HL-60 (cell line): ENCODE data around the gene KSR2.

Experiments used
- GABPA ChIP-seq: IDR thresholded peaks from 2 replicates; pipeline ENCODE4 v1.6.1; 2012; ENCODE audit warnings: low read depth
- POLR2AphosphoS5 ChIP-seq: IDR thresholded peaks from 2 replicates; pipeline ENCODE4 v1.6.1; 2012; ENCODE audit warnings: low read depth
- TF ChIP-seq, protein P1 (sequence below): IDR thresholded peaks from one replicate; pipeline ENCODE4 v1.5.1; 2011; ENCODE audit warnings: low read length, control low read depth, inconsistent platforms; ENCODE audit not compliant: insufficient read depth
- TF ChIP-seq, protein P2 (sequence below): IDR thresholded peaks from 2 replicates; pipeline ENCODE4 v1.6.1; 2012; ENCODE audit warnings: low read depth; ENCODE audit not compliant: insufficient replicate concordance

DNA sequence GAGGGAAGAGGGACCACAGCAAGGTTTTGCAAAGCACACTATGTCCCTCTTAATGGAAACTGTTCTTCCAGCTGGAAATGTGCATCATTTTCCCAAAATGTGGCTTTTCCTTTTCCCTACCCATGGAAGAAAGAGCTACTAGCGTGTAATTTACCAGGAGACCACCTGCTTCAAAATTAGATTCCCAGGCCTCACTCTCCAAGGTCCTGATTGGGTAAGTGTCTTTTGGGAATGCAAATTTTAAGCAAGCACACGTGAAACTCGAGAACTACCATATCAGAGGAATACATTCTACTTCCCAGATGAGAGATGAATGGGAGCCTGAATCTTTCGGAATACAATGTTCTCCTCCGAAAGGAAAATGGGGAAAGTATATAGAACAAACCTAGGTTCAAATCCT is 405.8 kb downstream of the KSR2 start:
- TF ChIP-seq, protein P1, sequence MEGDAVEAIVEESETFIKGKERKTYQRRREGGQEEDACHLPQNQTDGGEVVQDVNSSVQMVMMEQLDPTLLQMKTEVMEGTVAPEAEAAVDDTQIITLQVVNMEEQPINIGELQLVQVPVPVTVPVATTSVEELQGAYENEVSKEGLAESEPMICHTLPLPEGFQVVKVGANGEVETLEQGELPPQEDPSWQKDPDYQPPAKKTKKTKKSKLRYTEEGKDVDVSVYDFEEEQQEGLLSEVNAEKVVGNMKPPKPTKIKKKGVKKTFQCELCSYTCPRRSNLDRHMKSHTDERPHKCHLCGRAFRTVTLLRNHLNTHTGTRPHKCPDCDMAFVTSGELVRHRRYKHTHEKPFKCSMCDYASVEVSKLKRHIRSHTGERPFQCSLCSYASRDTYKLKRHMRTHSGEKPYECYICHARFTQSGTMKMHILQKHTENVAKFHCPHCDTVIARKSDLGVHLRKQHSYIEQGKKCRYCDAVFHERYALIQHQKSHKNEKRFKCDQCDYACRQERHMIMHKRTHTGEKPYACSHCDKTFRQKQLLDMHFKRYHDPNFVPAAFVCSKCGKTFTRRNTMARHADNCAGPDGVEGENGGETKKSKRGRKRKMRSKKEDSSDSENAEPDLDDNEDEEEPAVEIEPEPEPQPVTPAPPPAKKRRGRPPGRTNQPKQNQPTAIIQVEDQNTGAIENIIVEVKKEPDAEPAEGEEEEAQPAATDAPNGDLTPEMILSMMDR: no peak
- TF ChIP-seq POLR2AphosphoS5 (no peak), GABPA (no peak)
- TF ChIP-seq, protein P2, sequence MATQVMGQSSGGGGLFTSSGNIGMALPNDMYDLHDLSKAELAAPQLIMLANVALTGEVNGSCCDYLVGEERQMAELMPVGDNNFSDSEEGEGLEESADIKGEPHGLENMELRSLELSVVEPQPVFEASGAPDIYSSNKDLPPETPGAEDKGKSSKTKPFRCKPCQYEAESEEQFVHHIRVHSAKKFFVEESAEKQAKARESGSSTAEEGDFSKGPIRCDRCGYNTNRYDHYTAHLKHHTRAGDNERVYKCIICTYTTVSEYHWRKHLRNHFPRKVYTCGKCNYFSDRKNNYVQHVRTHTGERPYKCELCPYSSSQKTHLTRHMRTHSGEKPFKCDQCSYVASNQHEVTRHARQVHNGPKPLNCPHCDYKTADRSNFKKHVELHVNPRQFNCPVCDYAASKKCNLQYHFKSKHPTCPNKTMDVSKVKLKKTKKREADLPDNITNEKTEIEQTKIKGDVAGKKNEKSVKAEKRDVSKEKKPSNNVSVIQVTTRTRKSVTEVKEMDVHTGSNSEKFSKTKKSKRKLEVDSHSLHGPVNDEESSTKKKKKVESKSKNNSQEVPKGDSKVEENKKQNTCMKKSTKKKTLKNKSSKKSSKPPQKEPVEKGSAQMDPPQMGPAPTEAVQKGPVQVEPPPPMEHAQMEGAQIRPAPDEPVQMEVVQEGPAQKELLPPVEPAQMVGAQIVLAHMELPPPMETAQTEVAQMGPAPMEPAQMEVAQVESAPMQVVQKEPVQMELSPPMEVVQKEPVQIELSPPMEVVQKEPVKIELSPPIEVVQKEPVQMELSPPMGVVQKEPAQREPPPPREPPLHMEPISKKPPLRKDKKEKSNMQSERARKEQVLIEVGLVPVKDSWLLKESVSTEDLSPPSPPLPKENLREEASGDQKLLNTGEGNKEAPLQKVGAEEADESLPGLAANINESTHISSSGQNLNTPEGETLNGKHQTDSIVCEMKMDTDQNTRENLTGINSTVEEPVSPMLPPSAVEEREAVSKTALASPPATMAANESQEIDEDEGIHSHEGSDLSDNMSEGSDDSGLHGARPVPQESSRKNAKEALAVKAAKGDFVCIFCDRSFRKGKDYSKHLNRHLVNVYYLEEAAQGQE: peak; percentile 59
